HEK293T (cell line): ENCODE measurements around the gene ASPDH.

Experiments used
- BHLHE40 ChIP-seq: fragments of 450-650 bp; IDR thresholded peaks from 2 replicates; pipeline ENCODE4 v1.6.1; 2016; ENCODE audit warnings: mild to moderate bottlenecking, moderate library complexity, borderline replicate concordance
- CTBP1 ChIP-seq: fragments of 450-650 bp; IDR thresholded peaks from 2 replicates; pipeline ENCODE4 v1.6.1; 2016; ENCODE audit warnings: borderline replicate concordance
- ELF4 ChIP-seq: fragments of 450-650 bp; IDR thresholded peaks from 2 replicates; pipeline ENCODE4 v1.6.1; 2017; ENCODE audit warnings: antibody characterized with exemption
- FOXK2 ChIP-seq: fragments of 450-650 bp; IDR thresholded peaks from 2 replicates; pipeline ENCODE4 v1.6.1; 2016; ENCODE audit warnings: mild to moderate bottlenecking
- FOXM1 ChIP-seq: fragments of 450-650 bp; IDR thresholded peaks from 2 replicates; pipeline ENCODE4 v1.6.1; 2017; ENCODE audit warnings: mild to moderate bottlenecking, borderline replicate concordance
- HDGF ChIP-seq: fragments of 450-650 bp; IDR thresholded peaks from 2 replicates; pipeline ENCODE4 v1.6.1; 2017; ENCODE audit warnings: antibody characterized with exemption, borderline replicate concordance
- NFRKB ChIP-seq: fragments of 450-650 bp; IDR thresholded peaks from 2 replicates; pipeline ENCODE4 v1.6.1; 2016; ENCODE audit warnings: mild to moderate bottlenecking, moderate library complexity

- TF ChIP-seq FOXK2 (no peak), FOXM1 (no peak), HDGF (no peak), BHLHE40 (no peak), CTBP1 (no peak), ELF4 (no peak), NFRKB (no peak)
Measured at GRCh38 chr19:50479761-50480251, 33.9 kb downstream of the ASPDH start.
